Measurements from ENCODE around the gene PRKG1. TPM values are rescaled to one million over a fixed set of nuclear protein-coding genes. Genes with fewer than 3 reads are reported as not detected.

PRKG1 gene
- total RNA-seq, 1 experiment from 2014 or later = 10.4 TPM

- H3T11ph ChIP-seq (ENCODE audit: low read length) = no peak overlapping the region
- H2AFZ ChIP-seq (ENCODE audit: low read length) = no peak overlapping the region
- H4K5ac ChIP-seq (ENCODE audit: insufficient read length, low read depth, low read length) = no peak overlapping the region
- no peaks in the 10 kb centered on the region for H3K23me2 ChIP-seq (ENCODE audit: insufficient read length, low read depth, low read length, poor library complexity, severe bottlenecking)
- H3K9me3 ChIP-seq (ENCODE audit: control insufficient read depth, low read depth, low read length) = no peaks in the 10 kb centered on the region
- H4K91ac ChIP-seq (ENCODE audit: insufficient read length, low read depth, low read length) = no peak overlapping the region
- no peaks in the 10 kb centered on the region for H3K36me3 Mint-ChIP-seq (ENCODE audit: insufficient read depth in 1 of 3, low read depth in 3 of 3)
- peaks cover 2% of the 10 kb centered on the region; the same call in 1 of the 2 replicates for H3K4me1 ChIP-seq (ENCODE audit: insufficient read depth, low read length)
- no peak overlapping the region for H2BK5ac ChIP-seq (ENCODE audit: insufficient read length, low read length)
- no peak overlapping the region for H4K8ac ChIP-seq (replicated peaks; ENCODE audit: insufficient read length, low read depth, low read length)
- H3K79me1 ChIP-seq (ENCODE audit: insufficient read depth, low read depth, low read length, poor library complexity, severe bottlenecking) = no peaks in the 10 kb centered on the region
- no peak overlapping the region for H2BK120ac ChIP-seq (ENCODE audit: low read depth, low read length, poor library complexity, severe bottlenecking)
- peaks cover 6% of the 10 kb centered on the region in 2 experiments for H3K4me1 Mint-ChIP-seq
- no peaks in the 10 kb centered on the region for H3K9me3 Mint-ChIP-seq
- no peaks in the 10 kb centered on the region for H3K27me3 ChIP-seq (ENCODE audit: insufficient read depth, low read length)
- H3K23ac ChIP-seq (ENCODE audit: insufficient read length, low read depth, low read length) = no peak overlapping the region
- H3K4me2 ChIP-seq (ENCODE audit: insufficient read depth, insufficient read length, low read length) = no peak overlapping the region
- no peak overlapping the region for H3K14ac ChIP-seq (ENCODE audit: insufficient read depth, low read length)
- H2BK12ac ChIP-seq (ENCODE audit: insufficient read length, low read depth, low read length) = no peak overlapping the region
- H2BK15ac ChIP-seq (ENCODE audit: low read depth, low read length) = no peak overlapping the region
- H3K9ac ChIP-seq (ENCODE audit: extremely low read depth, insufficient read length, low read length) = no peak overlapping the region
- H2BK20ac ChIP-seq (ENCODE audit: low read depth, low read length, poor library complexity, severe bottlenecking) = no peak overlapping the region
- H3K18ac ChIP-seq (ENCODE audit: insufficient read length, low read depth, low read length) = no peak overlapping the region
- H3K27ac Mint-ChIP-seq = no peak overlapping the region
- H3K27ac ChIP-seq (ENCODE audit: insufficient read length, low read depth, low read length) = no peak overlapping the region
- no peaks in the 10 kb centered on the region for H3K27me3 Mint-ChIP-seq (ENCODE audit: low read depth)
- no peak overlapping the region for H3K56ac ChIP-seq (ENCODE audit: insufficient read length, low read depth, low read length)
- H2AK5ac ChIP-seq (ENCODE audit: insufficient read length, low read length) = no peak overlapping the region
- WGBS (ENCODE audit: extremely low coverage, insufficient read length, low lambda C conversion rate) = no CpG with 5 or more reads among the region's 2 CpGs
- no peak for TF ChIP-seq CTCF (conservative IDR thresholded peaks at IDR 0.05)
- no peak overlapping the region for H3K4me3 Mint-ChIP-seq
- no peaks in the 10 kb centered on the region for H4K20me1 ChIP-seq (ENCODE audit: control insufficient read depth, insufficient read depth, insufficient read length)
- no peak for DNase-seq
- no peak overlapping the region for H3K4ac ChIP-seq (ENCODE audit: low read depth, low read length)
- H3K79me2 ChIP-seq (ENCODE audit: insufficient read depth, low read length) = no peaks in the 10 kb centered on the region
Observed at GRCh38 chr10:51171946-51172345, 97.7 kb downstream of the PRKG1 start.

Data from H9 (cell line).